Adrenal gland (tissue), 12 donors: Measurements from ENCODE around the gene LRCH1. TPM values are rescaled to one million over a fixed set of nuclear protein-coding genes. Genes with fewer than 3 reads are reported as not detected.

Experiments used
- DNase-seq, 7 donors: peaks; one replicate each; pipeline ENCODE4 v3.0.0-alpha.2; 2019 to 2020
- H3K27ac ChIP-seq, 5 donors: fragments of 200-600 bp; sonication (generic) in 4 of 5; 1 replicate in 3 of 5; 2 replicates in 2 of 5; pipeline versions ENCODE4 v1.5.1 to v1.8.0; 2016 to 2020; ENCODE audit warnings: mild to moderate bottlenecking in 1 of 5
- H3K27me3 ChIP-seq: fragments of 200-600 bp; 2 replicates; pipeline ENCODE4 v1.8.0; 2021
- H3K36me3 ChIP-seq, 2 donors: fragments of 200-600 bp; replicated peaks in 1 of 2; 1 replicate in 1 of 2; 2 replicates in 1 of 2; pipeline versions ENCODE4 v1.5.1 to v1.8.0; 2018 to 2022
- H3K4me1 ChIP-seq, 2 donors: fragments of 200-600 bp; replicated peaks in 1 of 2; 1 replicate in 1 of 2; 2 replicates in 1 of 2; pipeline versions ENCODE4 v1.5.1 to v1.8.0; 2018 to 2021
- H3K4me3 ChIP-seq, 4 donors: fragments of 200-600 bp; sonication (generic) in 3 of 4; one replicate each; pipeline ENCODE4 v1.5.1; 2016 to 2018
- H3K9me3 ChIP-seq, 3 donors: fragments of 200-600 bp; sonication (generic) in 1 of 3; replicated peaks in 1 of 3; 1 replicate in 2 of 3; 2 replicates in 1 of 3; pipeline versions ENCODE4 v1.5.1 to v1.8.0; 2016 to 2021
- CTCF ChIP-seq, 6 experiments: fragments of 450-650 bp in 4 of 6; fragments of 200-600 bp in 2 of 6; sonication (generic) in 1 of 6; IDR thresholded peaks; 1 replicate in 5 of 6; 2 replicates in 1 of 6; pipeline versions ENCODE4 v1.5.1 to v1.8.0; 2016 to 2021; ENCODE audit warnings: antibody characterized with exemption in 6 of 6, mild to moderate bottlenecking in 2 of 6, moderate library complexity in 1 of 6
- POLR2A ChIP-seq, 2 donors: fragments of 450-650 bp; IDR thresholded peaks; one replicate each; pipeline ENCODE4 v1.6.1; 2017; ENCODE audit warnings: antibody characterized with exemption in 2 of 2, mild to moderate bottlenecking in 2 of 2, moderate library complexity in 1 of 2
- WGBS, 4 donors: extraction: QIAGEN DNeasy Blood & Tissue Kit in 2 of 4; methylation state at CpG; one replicate each; pipeline versions ENCODE4 v1.1.5 to v1.1.7; 2013 to 2017; 5-methylcytosine and 5-hydroxymethylcytosine counted together
- intact Hi-C, 2 donors: fragments of 100-400 bp; cut with DNase I; formaldehyde crosslinking; loops; one replicate each; pipeline versions ENCODE4 v1.14.1 to v1.15.0; 2022 to 2023
- polyA plus RNA-seq, 3 donors: library from polyadenylated mRNA; stranded (reverse); fragments of 200-250 nt in 2 of 3; fragments of 350-450 nt in 1 of 3; fragmentation: Illumina TruSeq in 1 of 3; extraction: RNeasy Lipid Tissue Mini Kit (QIAGEN cat#74804) in 1 of 3; gene quantifications; one replicate each; pipeline ENCODE4 v1.2.3, GENCODE V29; 2013 to 2014
- total RNA-seq, 9 donors: library from RNA; depleted of rRNA in 4 of 9; stranded (reverse); fragments of >200 nt in 4 of 9; fragments of 120-200 nt in 1 of 9; fragmentation: NEBNext Ultra II Directional in 1 of 9; extraction: Animal tissue kit (Norgen Biotek cat#: 25700) in 1 of 9; gene quantifications; one replicate each; pipeline versions ENCODE4 v1.1.0 to v1.2.4, GENCODE V29; 2013 to 2023
- donor health status: healthy with polysubstance abuse.
- donor health status: Bipolar disorder and iron deficiency.
- donor health status: DM: yes; HTN: yes; CAD: no.
- donor health status: DM: no; HTN: no; CAD: no.
- donor health status: DM: no; HTN: no; CAD: no.
- donor health status: DM: yes; HTN: yes; CAD: no.

LRCH1 gene
- total and polyA plus RNA-seq, 12 donors, result 2.8 to 13.6 (median 8.4) TPM

- Histone ChIP-seq H3K4me1 (peaks cover 0 to 22% of the 10 kb centered on the region in 2 donors), H3K27me3 (no peaks in the 10 kb centered on the region), H3K27ac (no peak overlapping the region), H3K36me3 (no peaks in the 10 kb centered on the region), H3K9me3 (no peaks in the 10 kb centered on the region), H3K4me3 (no peak overlapping the region)
- DNase-seq, result no peak
- intact Hi-C loops, result no loop called here
- TF ChIP-seq CTCF (IDR thresholded peaks at IDR 0.05) (no peak), POLR2A (IDR thresholded peaks at IDR 0.05) (no peak)
Measured at GRCh38 chr13:46675016-46675415, 122.0 kb downstream of the LRCH1 start.

GRCh38 chr13:46676378-46676725 is 123.4 kb downstream of the LRCH1 start:
- no peak for DNase-seq
- intact Hi-C loops, result no loop called here
- WGBS, 4 donors, result 58 to 68% (median 64%) methylated on average over 3 of the region's 3 CpGs
- H3K27me3 ChIP-seq, result no peaks in the 10 kb centered on the region
- peak overlapping the region in 1 of 5 donors; percentile 55 for H3K27ac ChIP-seq
- no peaks in the 10 kb centered on the region for H3K36me3 ChIP-seq
- no peaks in the 10 kb centered on the region for H3K9me3 ChIP-seq
- no peak overlapping the region for H3K4me3 ChIP-seq
- TF ChIP-seq CTCF (IDR thresholded peaks at IDR 0.05), result no peak
- TF ChIP-seq POLR2A (IDR thresholded peaks at IDR 0.05), result no peak
- peaks cover 0 to 27% of the 10 kb centered on the region in 2 donors for H3K4me1 ChIP-seq

- TF ChIP-seq CTCF (IDR thresholded peaks at IDR 0.05) (no peak), POLR2A (IDR thresholded peaks at IDR 0.05) (no peak)
- intact Hi-C loops, result no loop called here
- Histone ChIP-seq H3K36me3 (no peaks in the 10 kb centered on the region), H3K4me3 (peak overlapping the region in 1 of 4 donors; percentile 2), H3K27ac (peak overlapping the region in 2 of 5 donors; percentile 60 to 75), H3K9me3 (no peaks in the 10 kb centered on the region), H3K4me1 (peaks cover 1 to 39% of the 10 kb centered on the region in 2 donors), H3K27me3 (no peaks in the 10 kb centered on the region)
- 38 to 56% (median 46%) methylated on average over 10 to 12 of the region's 12 CpGs for WGBS, 4 donors
- peak in 2 of 7 donors; percentile 18 to 75 for DNase-seq
Measured at GRCh38 chr13:46679369-46680120, 126.6 kb downstream of the LRCH1 start.

GRCh38 chr13:46682015-46682414 is 129.0 kb downstream of the LRCH1 start:
- Histone ChIP-seq H3K9me3 (no peaks in the 10 kb centered on the region), H3K27ac (no peak overlapping the region), H3K36me3 (no peaks in the 10 kb centered on the region), H3K27me3 (no peaks in the 10 kb centered on the region), H3K4me1 (peaks cover 9 to 37% of the 10 kb centered on the region in 2 donors), H3K4me3 (no peak overlapping the region)
- no peak for TF ChIP-seq CTCF (IDR thresholded peaks at IDR 0.05)
- TF ChIP-seq POLR2A (IDR thresholded peaks at IDR 0.05), result no peak
- intact Hi-C loops, result no loop called here
- no peak for DNase-seq
- 95 to 100% (median 97%) methylated on average over 3 of the region's 3 CpGs for WGBS, 4 donors
